Putamen (tissue), 1 donor: Measurements from ENCODE around the gene HLA-DMB.
A peak's percentile ranks its signal among the peaks of the same experiment; 100 is the strongest.

Experiments used
- DNase-seq: peaks from one replicate; pipeline ENCODE4 v3.0.0-alpha.2; 2016; ENCODE audit warnings: low spot score

The HLA-DMB gene

GRCh38 chr6:32906539-32906938 is 34.3 kb downstream of the HLA-DMB start:
- no peak for DNase-seq

GRCh38 chr6:32905078-32905477 is 35.8 kb downstream of the HLA-DMB start:
- DNase-seq: no peak

GRCh38 chr6:32903952-32904351 is 36.9 kb downstream of the HLA-DMB start:
- DNase-seq: no peak

- DNase-seq: no peak
Measured at GRCh38 chr6:32895006-32895345, 45.9 kb downstream of the HLA-DMB start.

- peak; percentile 93 for DNase-seq
Measured at GRCh38 chr6:32894085-32895005, 46.5 kb downstream of the HLA-DMB start.

GRCh38 chr6:32890831-32891230 is 50.0 kb downstream of the HLA-DMB start:
- no peak for DNase-seq

GRCh38 chr6:32889533-32889932 is 51.3 kb downstream of the HLA-DMB start:
- no peak for DNase-seq

DNA sequence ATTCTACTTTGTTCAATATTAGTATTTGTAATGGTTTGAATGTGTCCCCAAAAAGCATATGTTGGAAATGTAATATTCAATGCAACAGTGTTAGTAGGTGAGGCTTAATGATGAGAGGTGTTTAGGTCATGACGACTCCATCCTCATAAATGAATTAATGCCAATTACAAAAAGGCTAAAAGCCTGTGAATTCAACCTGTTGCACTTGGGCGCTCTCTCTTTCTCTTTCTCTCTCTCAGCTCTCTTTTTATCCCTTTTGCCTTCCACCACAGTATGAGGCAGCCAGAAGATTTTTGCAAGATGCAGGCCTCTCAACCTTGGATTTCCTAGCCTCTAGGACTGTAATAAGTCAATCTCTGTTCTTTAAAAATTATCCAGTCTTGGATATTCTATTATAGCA is 52.3 kb downstream of the HLA-DMB start:
- DNase-seq: no peak

DNA sequence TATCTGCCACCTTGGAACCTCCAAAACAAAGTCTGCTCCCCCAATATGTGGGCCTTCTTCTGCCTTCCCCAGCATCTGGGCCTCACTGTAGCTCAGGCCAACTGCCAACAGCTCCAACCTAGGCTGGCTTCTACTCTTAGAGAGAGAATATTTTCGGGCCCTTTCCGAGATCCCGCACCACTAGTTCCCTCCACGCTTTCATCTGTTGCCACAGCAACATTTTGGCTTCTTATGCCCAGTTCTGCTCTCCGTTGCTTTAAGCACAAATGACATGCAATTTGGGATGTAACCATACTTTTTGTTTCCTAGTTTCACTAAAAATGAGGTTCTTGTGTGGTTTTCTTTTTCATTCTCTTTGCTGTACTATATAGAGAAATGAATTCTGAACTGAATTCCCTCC is 53.2 kb downstream of the HLA-DMB start:
- no peak for DNase-seq

- DNase-seq: no peak
Measured at GRCh38 chr6:32886681-32887383, 54.0 kb downstream of the HLA-DMB start.

DNA sequence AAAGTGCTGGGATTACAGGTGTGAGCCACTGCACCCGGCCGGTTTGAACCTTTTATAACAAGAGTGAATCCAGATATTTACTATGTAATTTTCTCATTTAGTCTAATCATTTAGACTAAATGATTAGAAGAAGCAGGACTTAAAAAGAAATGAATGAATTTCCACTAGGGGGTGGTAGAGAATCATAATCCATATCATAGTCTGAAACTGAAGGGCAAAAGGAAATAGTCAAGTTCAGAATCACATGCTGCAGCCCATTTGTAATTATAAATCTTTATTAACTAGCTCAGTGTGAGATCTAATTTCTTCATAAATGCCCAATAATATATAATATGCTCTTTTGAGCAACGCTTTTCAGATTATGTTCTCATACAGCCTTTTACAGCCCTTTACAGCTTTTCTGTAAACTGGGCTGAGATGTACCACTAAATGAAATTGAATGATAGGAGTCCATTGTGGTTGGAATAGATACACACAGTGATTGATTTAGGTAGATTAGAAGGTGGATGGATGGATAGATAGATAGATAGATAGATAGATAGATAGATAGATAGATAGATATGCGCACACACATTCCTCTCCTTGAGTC is 55.0 kb downstream of the HLA-DMB start:
- DNase-seq: peak; percentile 61
